A549 (cell line): ENCODE results near the gene CNTN5. TPM values are rescaled to one million over a fixed set of nuclear protein-coding genes. Genes with fewer than 3 reads are reported as not detected.
A peak's percentile ranks its signal among the peaks of the same experiment; 100 is the strongest.

Experiments used
- ATAC-seq, 2 experiments: fragments of 200-7000 bp in 1 of 2; fragments of >200 bp in 1 of 2; cut with Nextera tagmentation in 1 of 2; cut with Tn5 transposase in 1 of 2; 3 replicates each; pipeline versions ENCODE4 v1.8.0 to v1.9.1; 2018 to 2020; ENCODE audit warnings: mild to moderate bottlenecking in 1 of 2, moderate library complexity in 1 of 2
- CTCF ChIA-PET: fragments of 300-600 bp; sonication (Branson Sonifier 250); formaldehyde crosslinking; extraction: SDS; loops from one replicate; lab custom pipeline; 2021; ENCODE audit warnings: antibody characterized with exemption, inconsistent platforms; lab: Yijun Ruan, JAX
- POLR2A ChIA-PET: fragments of 350-600 bp; formaldehyde crosslinking; extraction: SDS; loops from one replicate; lab custom pipeline; 2021; ENCODE audit warnings: antibody characterized with exemption, inconsistent platforms; lab: Yijun Ruan, JAX
- DNase-seq, 2 experiments: peaks; one replicate each; pipeline versions ENCODE4 v3.0.0 to v3.0.0-alpha.2; 2011 to 2016; ENCODE audit warnings: low read depth in 1 of 2, low spot score in 1 of 2
- FAIRE-seq: peaks from 2 replicates; lab custom pipeline; 2011; peaks lifted over from hg19 to GRCh38; lab: Jason Lieb, UNC
- H3K27ac ChIP-seq, 2 experiments: fragments of >200 bp; sonication (Bioruptor Twin); formaldehyde crosslinking; 3 replicates each; pipeline ENCODE4 v1.5.1; 2016 to 2017
- H3K4me1 ChIP-seq: fragments of >200 bp; sonication (Bioruptor Twin); formaldehyde crosslinking; 3 replicates; pipeline ENCODE4 v1.6.1; 2016
- H3K4me2 ChIP-seq: fragments of >200 bp; sonication (Bioruptor Twin); formaldehyde crosslinking; 3 replicates; pipeline ENCODE4 v1.6.1; 2016
- H3K4me3 ChIP-seq: fragments of >200 bp; sonication (Bioruptor Twin); formaldehyde crosslinking; 3 replicates; pipeline ENCODE4 v1.5.1; 2016
- H3K9me3 ChIP-seq: fragments of >200 bp; sonication (Bioruptor Twin); formaldehyde crosslinking; 3 replicates; pipeline ENCODE4 v1.6.1; 2016
- CHD2 ChIP-seq: fragments of 150-350 bp; IDR thresholded peaks from 2 replicates; pipeline ENCODE4 v1.6.1; 2014; ENCODE audit warnings: low read length; ENCODE audit not compliant: partially characterized antibody
- CHD4 ChIP-seq: fragments of 200-600 bp; sonication (generic); IDR thresholded peaks from 2 replicates; pipeline ENCODE4 v1.6.1; 2016; ENCODE audit warnings: antibody characterized with exemption, mild to moderate bottlenecking, borderline replicate concordance
- EHMT2 ChIP-seq: fragments of 200-600 bp; sonication (generic); IDR thresholded peaks from 2 replicates; pipeline ENCODE4 v1.6.1; 2016; ENCODE audit warnings: antibody characterized with exemption, low read depth, mild to moderate bottlenecking, moderate library complexity
- EP300 ChIP-seq, 2 experiments: fragments of >200 bp; sonication (Bioruptor Twin); formaldehyde crosslinking; IDR thresholded peaks; 2 replicates in 1 of 2; 3 replicates in 1 of 2; pipeline ENCODE4 v1.6.1; 2016 to 2017
- ESRRA ChIP-seq: fragments of 150-350 bp; IDR thresholded peaks from 2 replicates; pipeline ENCODE4 v1.6.1; 2014; ENCODE audit warnings: mild to moderate bottlenecking, low read length, borderline replicate concordance
- HDAC2 ChIP-seq: fragments of 200-600 bp; sonication (generic); IDR thresholded peaks from 2 replicates; pipeline ENCODE4 v1.6.1; 2016
- HOXB13 ChIP-seq: fragments of 250-450 bp; sonication (Bioruptor Pico); IDR thresholded peaks from 2 replicates; pipeline ENCODE4 v1.5.0; 2020; ENCODE audit warnings: low read depth, mild to moderate bottlenecking, moderate library complexity
- JUN ChIP-seq, 2 experiments: fragments of >200 bp; sonication (Bioruptor Twin); formaldehyde crosslinking; IDR thresholded peaks; 2 replicates in 1 of 2; 3 replicates in 1 of 2; pipeline ENCODE4 v1.6.1; 2016 to 2017
- JUNB ChIP-seq: fragments of >200 bp; sonication (Bioruptor Twin); formaldehyde crosslinking; IDR thresholded peaks from 2 replicates; pipeline ENCODE4 v1.6.1; 2016
- KDM1A ChIP-seq: fragments of 200-600 bp; sonication (generic); IDR thresholded peaks from 2 replicates; pipeline ENCODE4 v1.6.1; 2016; ENCODE audit warnings: low read depth, mild to moderate bottlenecking
- KDM5A ChIP-seq: fragments of 200-600 bp; sonication (generic); IDR thresholded peaks from 2 replicates; pipeline ENCODE4 v1.6.1; 2016; ENCODE audit warnings: antibody characterized with exemption, mild to moderate bottlenecking
- MAFK ChIP-seq: fragments of 450-650 bp; IDR thresholded peaks from 2 replicates; pipeline ENCODE4 v1.6.1; 2014; ENCODE audit not compliant: partially characterized antibody
- MYC ChIP-seq: IDR thresholded peaks from 2 replicates; pipeline ENCODE4 v1.6.1; 2012; ENCODE audit warnings: mild to moderate bottlenecking, inconsistent platforms, low read length, improper control_type of control experiment, borderline replicate concordance
- NFE2L2 ChIP-seq: fragments of 150-350 bp; conservative IDR thresholded peaks from 2 replicates; pipeline ENCODE4 v1.6.1; 2014; ENCODE audit warnings: low read length
- NR3C1 ChIP-seq: fragments of >200 bp; sonication (Bioruptor Twin); formaldehyde crosslinking; IDR thresholded peaks from 3 replicates; pipeline ENCODE4 v1.6.1; 2017
- PHF8 ChIP-seq: fragments of 200-600 bp; sonication (generic); IDR thresholded peaks from 2 replicates; pipeline ENCODE4 v1.6.1; 2016; ENCODE audit warnings: low read depth, mild to moderate bottlenecking, antibody characterized with exemption, moderate library complexity, borderline replicate concordance
- POLR2A ChIP-seq: IDR thresholded peaks from 2 replicates; pipeline ENCODE4 v1.6.1; 2012; ENCODE audit warnings: mild to moderate bottlenecking, low read length
- RARB ChIP-seq: fragments of 250-450 bp; sonication (Bioruptor Pico); IDR thresholded peaks from 2 replicates; pipeline ENCODE4 v1.8.0; 2021; ENCODE audit warnings: mild to moderate bottlenecking, moderate library complexity
- RCOR1 ChIP-seq: fragments of 150-350 bp; IDR thresholded peaks from 2 replicates; pipeline ENCODE4 v1.6.1; 2014; ENCODE audit warnings: antibody characterized with exemption, low read length, low read depth
- SMC3 ChIP-seq: fragments of >200 bp; sonication (Bioruptor Twin); formaldehyde crosslinking; IDR thresholded peaks from 3 replicates; pipeline ENCODE4 v1.6.1; 2018; ENCODE audit warnings: inconsistent platforms
- ZC3H11A ChIP-seq: fragments of 450-650 bp; IDR thresholded peaks from 2 replicates; pipeline ENCODE4 v1.6.1; 2014; ENCODE audit warnings: antibody characterized with exemption, mild to moderate bottlenecking
- ZNF302 ChIP-seq: fragments of 250-450 bp; sonication (Bioruptor Pico); IDR thresholded peaks from 2 replicates; pipeline ENCODE4 v1.9.0; 2021; ENCODE audit warnings: inconsistent platforms, mild to moderate bottlenecking, moderate library complexity
- ZSCAN20 ChIP-seq: fragments of 250-450 bp; sonication (Bioruptor Pico); IDR thresholded peaks from 2 replicates; pipeline ENCODE4 v1.8.0; 2022; ENCODE audit warnings: mild to moderate bottlenecking, moderate library complexity
- WGBS: methylation state at CpG from one replicate; pipeline ENCODE4 v1.1.6; 2017; ENCODE audit errors: missing lambda C conversion rate; 5-methylcytosine and 5-hydroxymethylcytosine counted together
- polyA plus RNA-seq, 4 experiments: library from polyadenylated mRNA; depleted of rRNA in 3 of 4; stranded (reverse); fragments of >200 nt; fragmentation: RNase III in 1 of 4; extraction: RNeasy Plus Mini Kit Qiagen cat#74134 plus additional on column Dnase treatment in 1 of 4; gene quantifications; 2 replicates in 3 of 4; 3 replicates in 1 of 4; pipeline ENCODE4 v1.2.3, GENCODE V29; 2011 to 2017
- TF ChIP-seq, protein P1 (sequence below): fragments of 250-450 bp; sonication (Bioruptor Pico); IDR thresholded peaks from 2 replicates; pipeline ENCODE4 v1.5.0; 2020; ENCODE audit warnings: low read depth, mild to moderate bottlenecking, moderate library complexity
- TF ChIP-seq, protein P2 (sequence below): fragments of 150-350 bp; IDR thresholded peaks from 2 replicates; pipeline ENCODE4 v1.6.1; 2014; ENCODE audit warnings: low read depth, mild to moderate bottlenecking, low read length
- TF ChIP-seq, protein P3 (sequence below): IDR thresholded peaks from 2 replicates; pipeline ENCODE4 v1.6.1; 2012; ENCODE audit warnings: low read depth, borderline replicate concordance

Gene CNTN5
- polyA plus RNA-seq, 2 of the 4 experiments (the other 2 are of a cell fraction), result 0.08 TPM; not detected in 1

DNA sequence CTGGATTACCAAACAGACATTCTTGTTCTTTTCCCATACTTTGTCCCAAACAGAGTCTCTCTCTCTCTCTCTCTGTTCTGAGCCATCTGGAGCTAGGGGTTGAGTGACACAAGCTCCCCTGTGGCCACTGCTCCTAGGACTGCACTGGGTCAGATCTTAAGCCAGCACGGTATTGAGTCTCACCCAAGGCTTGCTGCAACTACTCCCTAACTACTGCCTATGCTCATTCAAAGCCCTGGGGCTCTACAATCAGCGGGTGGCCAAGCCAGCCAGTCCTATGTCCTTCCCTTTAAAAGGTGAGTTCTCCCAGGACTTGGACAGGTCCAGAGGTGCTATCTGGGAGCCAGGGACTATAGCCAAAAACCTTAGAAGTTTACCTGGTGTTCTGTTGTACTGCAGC is 385.6 kb downstream of the CNTN5 start:
- POLR2A ChIA-PET, result no interaction called here
- CTCF ChIA-PET, result no interaction called here
- WGBS, result 29% methylated on average over 1 of the region's 2 CpGs
- Histone ChIP-seq H3K9me3 (no peaks in the 10 kb centered on the region), H3K4me1 (no peaks in the 10 kb centered on the region), H3K4me3 (no peak overlapping the region), H3K4me2 (no peak overlapping the region), H3K27ac (no peak overlapping the region)
- no peak for FAIRE-seq
- ATAC-seq, result no peak
- DNase-seq, result no peak
- TF ChIP-seq MAFK (no peak), NR3C1 (no peak), EHMT2 (no peak), JUNB (no peak), EP300 (IDR thresholded peaks at IDR 0.05) (no peak), KDM1A (no peak), JUN (IDR thresholded peaks at IDR 0.05) (no peak), CHD4 (no peak), KDM5A (no peak), NFE2L2 (no peak), ESRRA (no peak), RARB (CRISPR knock-in tag) (no peak), CHD2 (no peak), RCOR1 (no peak), SMC3 (no peak), MYC (no peak)
- TF ChIP-seq, protein P1, sequence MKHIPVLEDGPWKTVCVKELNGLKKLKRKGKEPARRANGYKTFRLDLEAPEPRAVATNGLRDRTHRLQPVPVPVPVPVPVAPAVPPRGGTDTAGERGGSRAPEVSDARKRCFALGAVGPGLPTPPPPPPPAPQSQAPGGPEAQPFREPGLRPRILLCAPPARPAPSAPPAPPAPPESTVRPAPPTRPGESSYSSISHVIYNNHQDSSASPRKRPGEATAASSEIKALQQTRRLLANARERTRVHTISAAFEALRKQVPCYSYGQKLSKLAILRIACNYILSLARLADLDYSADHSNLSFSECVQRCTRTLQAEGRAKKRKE (CRISPR knock-in tag), result no peak
- TF ChIP-seq, all 56 proteins: peak for 0

DNA sequence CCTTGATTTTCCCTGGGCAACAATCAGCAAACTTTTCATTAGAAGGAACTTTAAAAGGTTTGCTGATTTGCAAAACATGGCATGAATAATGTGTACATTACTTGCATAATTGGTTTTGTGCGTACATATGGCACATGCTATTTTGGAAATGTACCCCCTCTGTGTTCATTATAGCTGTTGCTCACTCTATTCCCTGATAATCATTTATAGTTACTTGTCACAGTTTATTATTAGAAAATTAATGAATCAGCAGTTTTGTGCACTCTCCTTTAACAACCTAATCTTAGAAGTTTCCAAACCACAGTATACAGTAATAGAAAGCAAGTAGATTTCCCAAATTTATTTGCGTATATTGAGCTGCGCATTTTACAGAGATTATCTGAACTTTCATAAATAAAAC is 389.9 kb downstream of the CNTN5 start:
- WGBS, result 89% methylated on average over 3 of the region's 3 CpGs
- CTCF ChIA-PET, result no interaction called here
- POLR2A ChIA-PET, result no interaction called here
- FAIRE-seq (no peak), DNase-seq (no peak), ATAC-seq (no peak)
- no peaks in the 10 kb centered on the region for H3K9me3 ChIP-seq
- no peak overlapping the region for H3K4me3 ChIP-seq
- H3K4me2 ChIP-seq, result no peak overlapping the region
- no peaks in the 10 kb centered on the region for H3K4me1 ChIP-seq
- TF ChIP-seq ZNF302 (CRISPR knock-in tag) (no peak), MAFK (peak; percentile 84), ZSCAN20 (CRISPR knock-in tag) (no peak), POLR2A (no peak)
- TF ChIP-seq, protein P1 (CRISPR knock-in tag), result no peak
- TF ChIP-seq, all 56 proteins: peak for 1
- H3K27ac ChIP-seq, result no peak overlapping the region

DNA sequence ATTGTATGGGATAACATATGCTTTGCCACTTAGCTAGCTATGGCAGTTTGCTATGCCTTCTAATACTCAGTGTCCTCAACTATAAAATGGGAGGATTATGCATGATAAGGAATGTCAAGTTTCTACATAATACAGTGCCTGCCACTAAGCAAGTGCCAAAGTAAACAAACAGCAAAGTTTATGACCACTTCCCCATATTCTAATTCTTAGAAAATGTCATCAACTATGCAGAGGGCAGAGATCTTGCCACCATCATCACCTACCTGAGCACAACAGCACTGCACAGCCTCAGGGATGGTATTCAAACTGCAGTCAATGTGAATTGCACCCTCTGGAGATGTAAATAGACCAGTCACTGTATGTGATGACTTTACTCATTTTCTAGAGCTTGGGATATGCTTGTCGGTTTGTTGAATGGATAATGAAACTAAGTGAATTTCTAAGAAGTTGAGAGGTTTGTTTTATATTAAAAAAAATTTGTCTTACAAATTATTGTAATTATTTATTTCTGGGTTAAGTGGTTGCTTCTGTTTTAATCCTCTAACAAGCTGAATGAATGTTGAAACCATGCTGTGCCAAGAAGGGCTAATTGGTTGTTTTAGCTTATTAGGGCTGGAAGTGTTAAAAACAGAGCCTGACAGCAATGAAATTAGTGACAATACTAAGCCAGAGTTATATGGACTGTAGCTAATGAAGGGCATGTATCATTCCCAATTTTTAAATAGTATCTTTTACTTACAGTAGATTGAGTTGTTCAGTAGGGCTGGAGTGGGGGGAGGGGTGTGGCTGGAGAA is 398.4 kb downstream of the CNTN5 start:
- Histone ChIP-seq H3K4me1 (no peaks in the 10 kb centered on the region), H3K4me2 (no peak overlapping the region), H3K9me3 (no peaks in the 10 kb centered on the region), H3K27ac (no peak overlapping the region), H3K4me3 (no peak overlapping the region)
- no peak for TF ChIP-seq JUN (IDR thresholded peaks at IDR 0.05)
- TF ChIP-seq HOXB13 (CRISPR knock-in tag), result no peak
- TF ChIP-seq PHF8, result no peak
- TF ChIP-seq, protein P1 (CRISPR knock-in tag), result no peak
- TF ChIP-seq, protein P2, sequence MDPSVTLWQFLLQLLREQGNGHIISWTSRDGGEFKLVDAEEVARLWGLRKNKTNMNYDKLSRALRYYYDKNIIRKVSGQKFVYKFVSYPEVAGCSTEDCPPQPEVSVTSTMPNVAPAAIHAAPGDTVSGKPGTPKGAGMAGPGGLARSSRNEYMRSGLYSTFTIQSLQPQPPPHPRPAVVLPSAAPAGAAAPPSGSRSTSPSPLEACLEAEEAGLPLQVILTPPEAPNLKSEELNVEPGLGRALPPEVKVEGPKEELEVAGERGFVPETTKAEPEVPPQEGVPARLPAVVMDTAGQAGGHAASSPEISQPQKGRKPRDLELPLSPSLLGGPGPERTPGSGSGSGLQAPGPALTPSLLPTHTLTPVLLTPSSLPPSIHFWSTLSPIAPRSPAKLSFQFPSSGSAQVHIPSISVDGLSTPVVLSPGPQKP, result no peak
- TF ChIP-seq, protein P3, sequence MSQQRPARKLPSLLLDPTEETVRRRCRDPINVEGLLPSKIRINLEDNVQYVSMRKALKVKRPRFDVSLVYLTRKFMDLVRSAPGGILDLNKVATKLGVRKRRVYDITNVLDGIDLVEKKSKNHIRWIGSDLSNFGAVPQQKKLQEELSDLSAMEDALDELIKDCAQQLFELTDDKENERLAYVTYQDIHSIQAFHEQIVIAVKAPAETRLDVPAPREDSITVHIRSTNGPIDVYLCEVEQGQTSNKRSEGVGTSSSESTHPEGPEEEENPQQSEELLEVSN, result no peak
- TF ChIP-seq JUNB, result no peak
- TF ChIP-seq HDAC2, result no peak
- no peak for TF ChIP-seq EP300 (IDR thresholded peaks at IDR 0.05)
- no peak for TF ChIP-seq CHD2
- no peak for TF ChIP-seq ZC3H11A
- TF ChIP-seq KDM5A, result no peak
- no peak for TF ChIP-seq MAFK
- TF ChIP-seq NR3C1, result no peak
- ChIA-PET POLR2A (no interaction called here), CTCF (no interaction called here)
- WGBS, result 10% methylated on average over 1 of the region's 1 CpG
- FAIRE-seq (no peak), ATAC-seq (no peak), DNase-seq (no peak)
